HUES48 (cell line): ENCODE data around the gene QKI.

ENCODE experiments used
- H3K27ac ChIP-seq: one replicate; pipeline ENCODE4 v1.7.0; 2013; ENCODE audit warnings: low read depth, low read length, inconsistent platforms
- H3K27me3 ChIP-seq: 2 replicates; pipeline ENCODE4 v1.6.1; 2013; ENCODE audit warnings: mild to moderate bottlenecking, low read length; ENCODE audit not compliant: control insufficient read depth, insufficient read depth
- H3K36me3 ChIP-seq: 2 replicates; pipeline ENCODE4 v1.6.1; 2013; ENCODE audit warnings: low read length; ENCODE audit not compliant: control insufficient read depth, insufficient read depth
- H3K4me1 ChIP-seq: 2 replicates; pipeline ENCODE4 v1.6.1; 2013; ENCODE audit warnings: mild to moderate bottlenecking, low read length; ENCODE audit not compliant: control insufficient read depth, insufficient read depth
- H3K4me3 ChIP-seq: 2 replicates; pipeline ENCODE4 v1.5.1; 2013; ENCODE audit warnings: mild to moderate bottlenecking, low read depth, low read length
- H3K9ac ChIP-seq: 2 replicates; pipeline ENCODE4 v1.6.1; 2013; ENCODE audit warnings: mild to moderate bottlenecking, low read depth, low read length, moderate library complexity
- H3K9me3 ChIP-seq: 2 replicates; pipeline ENCODE4 v1.6.1; 2013; ENCODE audit warnings: low read length; ENCODE audit not compliant: control insufficient read depth, insufficient read depth

QKI gene

DNA sequence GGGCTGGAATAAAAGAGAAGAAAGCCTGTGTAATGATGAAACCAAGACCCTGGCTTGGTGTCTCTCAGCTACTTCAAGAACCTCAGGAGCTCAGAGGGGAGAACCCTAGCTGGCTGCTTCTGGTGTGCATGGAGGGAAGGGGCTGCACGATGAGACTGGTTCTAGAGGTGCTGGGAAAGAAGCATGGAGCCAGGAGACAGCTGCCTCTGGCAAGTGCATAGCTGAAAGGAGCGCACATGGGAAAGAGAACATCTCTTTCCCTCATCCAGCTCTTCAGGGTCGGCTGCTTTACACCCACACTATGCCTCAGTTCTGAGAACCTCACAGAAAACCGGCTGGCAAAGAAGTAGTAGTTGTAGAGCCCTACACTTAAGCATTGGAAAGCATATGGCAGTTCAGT is 139.5 kb downstream of the QKI start:
- Histone ChIP-seq H3K27ac (no peak overlapping the region), H3K27me3 (no peaks in the 10 kb centered on the region), H3K36me3 (peaks cover 11% of the 10 kb centered on the region), H3K9me3 (no peaks in the 10 kb centered on the region), H3K9ac (no peak overlapping the region), H3K4me3 (no peak overlapping the region), H3K4me1 (peaks cover under 1% of the 10 kb centered on the region; the same call in 1 of the 2 replicates)

DNA sequence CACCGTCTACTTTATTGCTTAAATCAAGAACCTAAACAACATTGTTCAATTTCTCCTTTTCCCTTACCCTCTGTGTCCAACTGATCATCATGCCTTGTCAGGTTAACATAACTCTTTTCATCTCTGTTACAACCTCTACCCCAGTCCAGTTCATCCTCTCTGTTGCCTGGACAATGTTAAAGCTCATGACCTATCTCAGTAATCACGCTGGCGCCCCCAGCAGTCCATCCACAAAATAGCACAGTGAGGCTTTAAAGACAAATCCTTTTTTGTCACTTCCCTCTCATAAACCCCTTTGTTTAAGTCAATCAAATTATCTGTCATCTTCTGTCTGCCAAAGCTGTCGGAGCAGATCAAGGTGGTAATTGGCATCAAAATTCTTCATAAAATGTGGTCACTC is 140.1 kb downstream of the QKI start:
- Histone ChIP-seq H3K9ac (no peak overlapping the region), H3K27me3 (no peaks in the 10 kb centered on the region), H3K36me3 (peaks cover 12% of the 10 kb centered on the region)

DNA sequence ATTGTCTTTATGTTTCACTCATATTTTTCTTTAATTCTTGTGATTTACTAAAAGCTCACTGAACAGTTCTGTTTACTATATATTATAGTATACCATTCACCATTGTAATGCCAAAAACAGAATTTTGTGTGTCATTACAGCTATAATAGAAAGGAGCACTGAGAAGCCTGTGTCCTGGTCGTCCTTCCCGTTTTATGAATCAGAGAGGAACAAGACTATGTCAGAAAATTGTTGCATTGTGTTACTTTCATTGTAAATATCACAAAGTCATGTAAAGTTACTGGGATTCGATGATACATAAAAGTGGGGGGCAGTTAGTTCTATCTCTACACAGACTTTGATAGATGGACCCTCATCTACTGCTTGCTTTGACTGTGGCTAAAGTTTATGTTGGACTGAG is 145.1 kb downstream of the QKI start:
- Histone ChIP-seq H3K9ac (no peak overlapping the region), H3K36me3 (peaks cover 35% of the 10 kb centered on the region), H3K4me3 (no peak overlapping the region), H3K9me3 (no peaks in the 10 kb centered on the region), H3K27ac (no peak overlapping the region), H3K4me1 (peaks cover 4% of the 10 kb centered on the region; the same call in 1 of the 2 replicates), H3K27me3 (no peaks in the 10 kb centered on the region)

More for the DNA sequence above, 140.1 kb downstream of the QKI start:
- Histone ChIP-seq H3K4me1 (no peaks in the 10 kb centered on the region), H3K9me3 (no peaks in the 10 kb centered on the region), H3K27ac (no peak overlapping the region), H3K4me3 (no peak overlapping the region)

DNA sequence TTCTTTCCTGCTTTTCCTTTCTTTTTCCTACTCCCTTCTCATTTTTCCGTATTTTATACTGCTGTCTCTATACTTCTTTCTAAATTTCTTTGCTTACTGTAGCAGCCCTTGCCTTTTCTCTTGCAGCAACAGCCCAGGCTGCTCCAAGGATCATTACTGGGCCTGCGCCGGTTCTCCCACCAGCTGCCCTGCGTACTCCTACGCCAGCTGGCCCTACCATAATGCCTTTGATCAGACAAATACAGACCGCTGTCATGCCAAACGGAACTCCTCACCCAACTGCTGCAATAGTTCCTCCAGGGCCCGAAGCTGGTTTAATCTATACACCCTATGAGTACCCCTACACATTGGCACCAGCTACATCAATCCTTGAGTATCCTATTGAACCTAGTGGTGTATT is 148.8 kb downstream of the QKI start:
- Histone ChIP-seq H3K9ac (no peak overlapping the region), H3K27ac (no peak overlapping the region), H3K36me3 (peaks cover 66% of the 10 kb centered on the region), H3K4me3 (no peak overlapping the region), H3K27me3 (no peaks in the 10 kb centered on the region), H3K9me3 (no peaks in the 10 kb centered on the region), H3K4me1 (peaks cover 4% of the 10 kb centered on the region; the same call in 1 of the 2 replicates)

DNA sequence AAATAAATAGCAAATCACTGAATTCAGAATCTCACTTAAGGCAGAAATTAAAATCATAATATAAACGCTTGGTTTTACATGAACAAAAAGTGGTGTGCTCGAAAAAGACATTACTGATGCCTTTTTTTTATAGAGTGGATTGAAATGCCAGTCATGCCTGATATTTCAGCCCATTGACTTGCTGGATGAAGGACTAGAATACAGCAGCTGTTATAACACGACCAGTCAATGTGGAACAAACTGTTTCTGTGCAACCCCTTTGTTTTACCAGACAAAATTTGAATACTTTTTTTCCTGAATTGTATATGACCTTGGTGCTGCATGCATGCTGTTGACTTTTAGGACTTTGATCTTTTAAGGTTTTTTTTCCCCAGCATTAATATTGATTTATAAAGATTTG is 150.0 kb downstream of the QKI start:
- no peak overlapping the region for H3K4me3 ChIP-seq
- H3K4me1 ChIP-seq = peaks cover 4% of the 10 kb centered on the region; the same call in 1 of the 2 replicates
- H3K9ac ChIP-seq = no peak overlapping the region
- H3K36me3 ChIP-seq = peaks cover 62% of the 10 kb centered on the region
- H3K9me3 ChIP-seq = no peaks in the 10 kb centered on the region
- H3K27me3 ChIP-seq = no peaks in the 10 kb centered on the region
- no peak overlapping the region for H3K27ac ChIP-seq

DNA sequence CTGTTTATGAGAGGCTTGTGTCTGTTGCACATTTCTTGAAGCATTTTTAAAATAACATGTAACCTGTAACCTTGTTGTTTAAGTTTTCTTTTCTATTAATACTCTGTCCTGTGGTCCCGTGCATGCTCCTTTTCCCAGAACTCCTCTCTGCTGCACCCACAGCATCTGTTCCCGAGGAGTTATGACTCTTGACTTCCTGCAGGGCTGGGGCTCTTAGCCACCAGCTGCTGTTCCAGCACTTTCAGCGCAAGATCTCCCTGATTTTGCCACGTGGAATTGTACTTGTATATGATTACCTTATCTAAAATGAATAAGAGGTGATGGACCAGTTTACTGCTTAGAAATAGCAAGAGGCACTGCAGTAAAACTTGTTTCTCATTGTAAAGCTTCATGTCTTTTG is 150.6 kb downstream of the QKI start:
- Histone ChIP-seq H3K4me3 (no peak overlapping the region), H3K27ac (no peak overlapping the region), H3K4me1 (peaks cover 4% of the 10 kb centered on the region; the same call in 1 of the 2 replicates), H3K27me3 (no peaks in the 10 kb centered on the region), H3K36me3 (peaks cover 62% of the 10 kb centered on the region), H3K9ac (no peak overlapping the region), H3K9me3 (no peaks in the 10 kb centered on the region)

DNA sequence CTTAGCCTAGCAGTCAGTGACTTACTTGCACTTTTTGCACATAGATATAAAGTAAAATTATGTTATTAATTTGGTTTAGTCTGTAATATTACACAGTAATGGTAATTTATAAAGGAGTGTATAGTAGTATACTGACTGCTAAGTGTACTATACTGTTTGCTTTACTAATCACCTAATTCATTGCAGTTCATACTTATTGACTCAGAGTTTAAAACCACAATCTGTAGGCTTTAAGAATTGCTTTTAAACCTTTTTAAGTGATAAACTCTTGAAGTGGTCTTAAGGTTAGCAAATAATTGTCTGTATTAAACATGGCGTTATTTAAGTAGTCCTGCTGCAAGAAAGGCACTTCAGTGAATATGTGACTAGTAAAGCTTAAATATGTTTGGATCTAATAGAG is 151.5 kb downstream of the QKI start:
- H3K27ac ChIP-seq = no peak overlapping the region
- H3K9ac ChIP-seq = no peak overlapping the region
- no peaks in the 10 kb centered on the region for H3K9me3 ChIP-seq
- H3K27me3 ChIP-seq = no peaks in the 10 kb centered on the region
- peaks cover 69% of the 10 kb centered on the region for H3K36me3 ChIP-seq
- H3K4me3 ChIP-seq = no peak overlapping the region
- peaks cover 8% of the 10 kb centered on the region; the same call in 1 of the 2 replicates for H3K4me1 ChIP-seq

DNA sequence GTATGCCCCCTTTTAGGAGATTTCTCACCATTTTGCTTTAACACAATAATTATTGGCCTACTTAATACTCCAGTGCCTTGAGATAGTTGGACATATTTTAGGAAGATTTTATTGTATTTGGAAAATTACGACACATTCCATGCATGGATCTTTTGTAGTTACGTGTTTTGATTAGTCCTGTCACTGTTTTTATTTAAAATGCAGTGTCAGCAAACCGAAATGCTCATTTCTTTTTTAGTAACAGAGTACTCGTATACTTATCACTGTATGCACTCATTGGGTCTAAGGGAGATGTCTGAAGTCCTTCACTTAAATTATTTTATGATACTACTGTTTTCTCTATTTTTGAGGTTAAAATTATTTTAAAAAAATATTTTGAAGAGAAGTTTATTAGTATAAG is 153.8 kb downstream of the QKI start:
- Histone ChIP-seq H3K27me3 (no peaks in the 10 kb centered on the region), H3K4me1 (peaks cover 24% of the 10 kb centered on the region), H3K27ac (no peak overlapping the region), H3K9ac (no peak overlapping the region), H3K4me3 (no peak overlapping the region), H3K36me3 (peaks cover 60% of the 10 kb centered on the region), H3K9me3 (no peaks in the 10 kb centered on the region)

DNA sequence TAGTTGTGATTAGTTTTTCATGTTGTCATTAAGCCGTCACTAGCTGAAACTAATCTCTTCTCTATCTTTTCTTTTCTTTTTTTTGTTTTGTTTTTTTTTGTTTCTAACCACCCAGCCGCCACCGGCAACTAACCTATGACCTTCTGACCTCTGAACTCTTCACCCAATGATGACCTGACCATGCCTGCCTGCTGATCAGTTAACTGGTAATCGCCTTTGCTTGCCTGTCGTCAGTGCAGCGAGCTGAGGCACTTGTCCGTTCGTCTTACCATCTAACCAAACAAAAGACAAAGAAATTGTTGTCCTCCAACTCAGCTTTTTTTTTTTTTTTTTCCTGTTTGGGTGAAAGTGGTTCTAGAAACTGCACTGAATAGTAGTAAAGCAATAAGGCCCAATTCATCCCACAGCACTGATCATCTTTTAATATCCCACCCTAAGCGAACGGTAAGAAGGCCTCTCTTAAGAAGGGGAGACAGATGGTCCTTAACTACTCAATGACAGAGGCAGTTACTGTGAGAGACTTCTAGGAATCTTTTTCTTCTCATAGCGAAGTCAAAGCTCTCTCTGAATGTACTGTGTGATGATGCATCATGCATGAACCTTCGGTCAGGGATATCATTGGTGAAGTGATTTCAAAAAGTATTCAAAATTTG is 156.2 kb downstream of the QKI start:
- Histone ChIP-seq H3K4me3 (no peak overlapping the region), H3K4me1 (peaks cover 38% of the 10 kb centered on the region), H3K27me3 (no peaks in the 10 kb centered on the region), H3K27ac (peak overlapping the region; percentile 14), H3K9ac (no peak overlapping the region), H3K9me3 (no peaks in the 10 kb centered on the region), H3K36me3 (peaks cover 36% of the 10 kb centered on the region)

DNA sequence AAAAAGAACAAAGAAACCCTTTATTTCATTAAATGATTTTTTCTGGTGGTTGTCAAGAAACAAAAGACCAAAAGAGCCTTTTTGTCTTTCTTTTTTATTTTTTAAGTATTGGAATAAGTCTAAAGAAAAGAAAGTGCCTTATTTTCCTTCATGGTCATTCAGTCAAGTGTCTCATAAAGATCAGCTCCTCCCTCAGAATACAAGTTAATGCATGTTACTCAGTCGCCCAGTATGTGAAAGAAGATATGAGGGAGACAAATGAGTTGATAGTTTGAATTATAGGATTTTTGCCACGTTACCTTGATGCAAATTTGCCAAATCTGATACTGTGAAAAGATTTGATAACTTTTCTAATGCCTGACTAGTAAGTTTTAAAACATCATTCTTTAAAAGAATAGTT is 157.2 kb downstream of the QKI start:
- H3K27me3 ChIP-seq = no peaks in the 10 kb centered on the region
- peaks cover 26% of the 10 kb centered on the region for H3K36me3 ChIP-seq
- no peak overlapping the region for H3K4me3 ChIP-seq
- no peaks in the 10 kb centered on the region for H3K9me3 ChIP-seq
- no peak overlapping the region for H3K9ac ChIP-seq
- peaks cover 44% of the 10 kb centered on the region for H3K4me1 ChIP-seq
- H3K27ac ChIP-seq = peak overlapping the region; percentile 53

DNA sequence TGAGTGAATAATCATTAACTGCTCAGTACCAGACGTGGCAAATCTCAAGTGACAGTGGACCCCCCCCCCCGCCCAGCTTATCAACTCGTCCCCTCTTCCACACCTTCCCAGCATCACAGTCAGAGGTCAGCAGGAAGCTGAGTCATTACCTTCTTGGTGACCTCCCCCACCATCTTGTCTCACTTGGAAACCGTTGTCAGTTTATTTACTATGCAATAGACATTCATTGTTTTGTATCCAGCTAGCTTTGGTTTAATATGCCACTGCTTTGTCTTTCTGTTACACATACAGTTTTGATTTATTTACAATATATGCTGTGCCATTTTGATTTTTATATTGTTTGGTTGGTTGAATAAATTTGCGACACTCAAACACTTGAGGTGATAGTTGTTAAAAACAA is 158.1 kb downstream of the QKI start:
- H3K4me1 ChIP-seq = peaks cover 50% of the 10 kb centered on the region
- peaks cover 18% of the 10 kb centered on the region for H3K36me3 ChIP-seq
- H3K9ac ChIP-seq = no peak overlapping the region
- H3K27ac ChIP-seq = peak overlapping the region; percentile 53
- H3K9me3 ChIP-seq = no peaks in the 10 kb centered on the region
- H3K4me3 ChIP-seq = no peak overlapping the region
- H3K27me3 ChIP-seq = no peaks in the 10 kb centered on the region
